PC-3 (cell line): ENCODE measurements around the gene TCEANC2.

Experiments
- EZH2 ChIP-seq: fragments of 300-600 bp; sonication (generic); IDR thresholded peaks from one replicate; pipeline ENCODE4 v1.6.1; 2017; ENCODE audit warnings: antibody characterized with exemption, mild to moderate bottlenecking, low read length; ENCODE audit not compliant: unreplicated experiment
- EZH2phosphoT487 ChIP-seq: fragments of 300-600 bp; sonication (generic); IDR thresholded peaks from 2 replicates; pipeline ENCODE4 v1.6.1; 2018; ENCODE audit warnings: mild to moderate bottlenecking, antibody characterized with exemption, low read length, borderline replicate concordance
- TF ChIP-seq, protein P1 (sequence below): fragments of 300-600 bp; sonication (generic); conservative IDR thresholded peaks from 2 replicates; pipeline ENCODE4 v1.5.1; 2017; ENCODE audit warnings: antibody characterized with exemption, low read depth, mild to moderate bottlenecking, low read length

DNA sequence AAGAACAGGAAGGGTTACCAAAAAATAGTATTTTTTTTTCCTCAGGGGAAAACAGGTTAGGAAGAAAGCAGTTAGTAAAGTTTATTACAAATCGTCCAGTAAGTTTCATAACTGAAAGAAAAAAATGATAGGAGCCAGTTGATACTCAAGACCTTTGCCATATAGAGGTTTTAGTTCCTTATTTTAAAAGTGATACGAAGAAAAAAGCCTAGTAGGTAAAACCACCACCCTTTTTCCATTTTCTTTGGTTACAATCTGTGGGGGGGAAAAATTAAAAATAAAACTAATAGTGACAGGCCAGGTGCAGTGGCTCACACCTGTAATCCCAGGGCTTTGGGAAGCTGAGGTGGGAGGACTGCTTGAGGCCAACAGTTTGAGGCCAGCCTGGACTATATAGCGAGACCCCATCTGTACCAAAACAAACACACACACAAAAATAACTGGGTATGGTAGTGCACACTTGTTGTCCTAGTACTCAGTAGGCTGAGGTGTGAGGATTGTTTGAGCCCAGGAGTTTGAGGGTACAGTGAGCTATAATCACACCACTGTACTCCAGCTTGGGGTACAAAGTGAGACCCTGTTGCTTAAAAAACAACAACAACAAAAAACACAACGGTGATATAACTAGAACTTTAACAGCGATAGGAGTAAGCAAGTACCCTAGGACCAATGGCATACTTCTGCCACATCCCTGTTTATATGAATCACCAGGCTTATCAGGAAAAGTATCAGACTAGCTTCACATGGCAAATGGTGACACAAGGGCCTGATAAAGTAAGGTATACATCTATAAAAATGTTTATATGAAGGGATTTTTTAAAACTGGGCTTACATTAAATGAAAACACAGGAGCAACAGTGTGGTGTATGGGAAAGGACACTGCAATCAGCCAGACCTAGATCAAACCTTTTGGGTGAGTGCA is 5.8 kb upstream of the TCEANC2 start:
- TF ChIP-seq, protein P1, sequence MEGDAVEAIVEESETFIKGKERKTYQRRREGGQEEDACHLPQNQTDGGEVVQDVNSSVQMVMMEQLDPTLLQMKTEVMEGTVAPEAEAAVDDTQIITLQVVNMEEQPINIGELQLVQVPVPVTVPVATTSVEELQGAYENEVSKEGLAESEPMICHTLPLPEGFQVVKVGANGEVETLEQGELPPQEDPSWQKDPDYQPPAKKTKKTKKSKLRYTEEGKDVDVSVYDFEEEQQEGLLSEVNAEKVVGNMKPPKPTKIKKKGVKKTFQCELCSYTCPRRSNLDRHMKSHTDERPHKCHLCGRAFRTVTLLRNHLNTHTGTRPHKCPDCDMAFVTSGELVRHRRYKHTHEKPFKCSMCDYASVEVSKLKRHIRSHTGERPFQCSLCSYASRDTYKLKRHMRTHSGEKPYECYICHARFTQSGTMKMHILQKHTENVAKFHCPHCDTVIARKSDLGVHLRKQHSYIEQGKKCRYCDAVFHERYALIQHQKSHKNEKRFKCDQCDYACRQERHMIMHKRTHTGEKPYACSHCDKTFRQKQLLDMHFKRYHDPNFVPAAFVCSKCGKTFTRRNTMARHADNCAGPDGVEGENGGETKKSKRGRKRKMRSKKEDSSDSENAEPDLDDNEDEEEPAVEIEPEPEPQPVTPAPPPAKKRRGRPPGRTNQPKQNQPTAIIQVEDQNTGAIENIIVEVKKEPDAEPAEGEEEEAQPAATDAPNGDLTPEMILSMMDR, result no peak
- no peak for TF ChIP-seq EZH2phosphoT487
- TF ChIP-seq EZH2, result no peak
